Measurements from ENCODE around the gene MYBPC2.

- TF ChIP-seq CTCF (IDR thresholded peaks at IDR 0.05): no peak
- no peak for TF ChIP-seq POLR2A (IDR thresholded peaks at IDR 0.05)
Observed at GRCh38 chr19:50490991-50491472, 58.3 kb downstream of the MYBPC2 start.

Data from right lobe of liver (tissue), 4 donors.